Stimulated activated CD4-positive, alpha-beta T cell treated with anti-CD3 and anti-CD28 coated beads, Interleukin-1b, Interleukin-23, amount 100 ng/mL, for 48 hours (primary cell): ENCODE measurements around the gene RETREG3.
"Not testable (repeated sequence)": the region's sequence is repeated elsewhere in the genome, so short reads cannot be mapped to it uniquely, and the experiment has no call there.

Source experiments
- DNase-seq: peaks from one replicate; pipeline ENCODE4 v3.0.0-alpha.2; 2020

Gene RETREG3

GRCh38 chr17:42568341-42569111 lies 40.6 kb downstream of the RETREG3 start:
- no peak for DNase-seq

- DNase-seq: peak; percentile 91
Observed at GRCh38 chr17:42566883-42567573, 42.1 kb downstream of the RETREG3 start, which contains the start of gene MLX. TSS of gene MLX (plus strand) at chr17:42567100. CDS start at chr17:42567125, 25 bp downstream.

GRCh38 chr17:42566215-42566882 lies 42.8 kb downstream of the RETREG3 start:
- no peak for DNase-seq

GRCh38 chr17:42565523-42566214 lies 43.5 kb downstream of the RETREG3 start:
- DNase-seq: no peak

- no peak for DNase-seq
Observed at GRCh38 chr17:42564815-42565522, 44.2 kb downstream of the RETREG3 start.

GRCh38 chr17:42563950-42564349 lies 45.2 kb downstream of the RETREG3 start:
- no peak for DNase-seq

- no peak for DNase-seq
Observed at GRCh38 chr17:42563543-42563942, 45.6 kb downstream of the RETREG3 start.

- no peak for DNase-seq
Observed at GRCh38 chr17:42563143-42563509, 46.0 kb downstream of the RETREG3 start.

GRCh38 chr17:42562388-42563142 lies 46.6 kb downstream of the RETREG3 start:
- DNase-seq: peak; percentile 50

- peak; percentile 94 for DNase-seq
Observed at GRCh38 chr17:42561897-42562387, 47.2 kb downstream of the RETREG3 start, which contains the start of gene COASY. TSS of gene COASY (plus strand) at chr17:42562148. CDS start at chr17:42562623, 475 bp downstream.

- no peak for DNase-seq
Observed at GRCh38 chr17:42560246-42560645, 48.9 kb downstream of the RETREG3 start.

- DNase-seq: no peak
Observed at GRCh38 chr17:42559075-42559474, 50.1 kb downstream of the RETREG3 start.

- not testable (repeated sequence) for DNase-seq
Observed at GRCh38 chr17:42555961-42556617, 53.1 kb downstream of the RETREG3 start.

GRCh38 chr17:42555122-42555622 lies 54.0 kb downstream of the RETREG3 start:
- no peak for DNase-seq

- peak; percentile 75 for DNase-seq
Observed at GRCh38 chr17:42554250-42555121, 54.7 kb downstream of the RETREG3 start.

GRCh38 chr17:42553866-42554249 lies 55.3 kb downstream of the RETREG3 start:
- no peak for DNase-seq

GRCh38 chr17:42553161-42553818 lies 55.9 kb downstream of the RETREG3 start:
- DNase-seq: no peak

GRCh38 chr17:42552736-42553135 lies 56.4 kb downstream of the RETREG3 start, which contains the start of gene HSD17B1:
TSS of gene HSD17B1 (plus strand) at chr17:42552923. CDS start at chr17:42552934, 11 bp downstream.
- DNase-seq: not testable (repeated sequence)
